ENCODE results near the gene SLC22A16.

The SLC22A16 gene

GRCh38 chr6:110432285-110432900, 44.0 kb downstream of the SLC22A16 start:
- no peak for DNase-seq (ENCODE audit: low read depth)
- TF ChIP-seq, protein P1, sequence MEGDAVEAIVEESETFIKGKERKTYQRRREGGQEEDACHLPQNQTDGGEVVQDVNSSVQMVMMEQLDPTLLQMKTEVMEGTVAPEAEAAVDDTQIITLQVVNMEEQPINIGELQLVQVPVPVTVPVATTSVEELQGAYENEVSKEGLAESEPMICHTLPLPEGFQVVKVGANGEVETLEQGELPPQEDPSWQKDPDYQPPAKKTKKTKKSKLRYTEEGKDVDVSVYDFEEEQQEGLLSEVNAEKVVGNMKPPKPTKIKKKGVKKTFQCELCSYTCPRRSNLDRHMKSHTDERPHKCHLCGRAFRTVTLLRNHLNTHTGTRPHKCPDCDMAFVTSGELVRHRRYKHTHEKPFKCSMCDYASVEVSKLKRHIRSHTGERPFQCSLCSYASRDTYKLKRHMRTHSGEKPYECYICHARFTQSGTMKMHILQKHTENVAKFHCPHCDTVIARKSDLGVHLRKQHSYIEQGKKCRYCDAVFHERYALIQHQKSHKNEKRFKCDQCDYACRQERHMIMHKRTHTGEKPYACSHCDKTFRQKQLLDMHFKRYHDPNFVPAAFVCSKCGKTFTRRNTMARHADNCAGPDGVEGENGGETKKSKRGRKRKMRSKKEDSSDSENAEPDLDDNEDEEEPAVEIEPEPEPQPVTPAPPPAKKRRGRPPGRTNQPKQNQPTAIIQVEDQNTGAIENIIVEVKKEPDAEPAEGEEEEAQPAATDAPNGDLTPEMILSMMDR (conservative IDR thresholded peaks at IDR 0.05; ENCODE audit: low read depth, low read length): no peak
- no peak overlapping the region for H3K4me3 ChIP-seq (ENCODE audit: low read length)

GRCh38 chr6:110430741-110431140, 45.7 kb downstream of the SLC22A16 start:
- no peak for DNase-seq (ENCODE audit: low read depth)
- TF ChIP-seq, protein P1 (conservative IDR thresholded peaks at IDR 0.05; ENCODE audit: low read depth, low read length): no peak
- H3K4me3 ChIP-seq (ENCODE audit: low read length): no peak overlapping the region

DNA sequence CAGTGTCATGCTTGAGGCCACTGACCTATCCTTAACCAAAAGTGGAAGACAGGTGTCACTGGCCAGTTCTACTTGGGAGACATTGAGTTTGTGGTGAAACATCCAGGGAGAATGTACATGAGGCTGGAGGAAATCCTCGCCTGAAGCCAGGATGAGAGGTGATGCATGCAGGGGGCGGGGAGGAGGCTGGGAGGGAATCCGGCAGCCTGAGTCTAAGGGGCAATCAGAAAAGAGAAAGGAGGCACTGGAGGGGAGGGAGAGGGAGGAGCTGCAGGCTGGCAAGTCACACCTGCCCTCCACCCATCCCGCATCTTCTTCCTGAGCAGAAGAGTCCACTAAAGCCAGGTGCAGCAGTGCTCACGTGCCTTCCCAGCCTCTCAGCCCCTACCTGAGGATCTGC, 46.2 kb downstream of the SLC22A16 start:
- TF ChIP-seq, protein P1 (conservative IDR thresholded peaks at IDR 0.05; ENCODE audit: low read depth, low read length): no peak
- DNase-seq (ENCODE audit: low read depth): no peak
- no peak overlapping the region for H3K4me3 ChIP-seq (ENCODE audit: low read length)

DNA sequence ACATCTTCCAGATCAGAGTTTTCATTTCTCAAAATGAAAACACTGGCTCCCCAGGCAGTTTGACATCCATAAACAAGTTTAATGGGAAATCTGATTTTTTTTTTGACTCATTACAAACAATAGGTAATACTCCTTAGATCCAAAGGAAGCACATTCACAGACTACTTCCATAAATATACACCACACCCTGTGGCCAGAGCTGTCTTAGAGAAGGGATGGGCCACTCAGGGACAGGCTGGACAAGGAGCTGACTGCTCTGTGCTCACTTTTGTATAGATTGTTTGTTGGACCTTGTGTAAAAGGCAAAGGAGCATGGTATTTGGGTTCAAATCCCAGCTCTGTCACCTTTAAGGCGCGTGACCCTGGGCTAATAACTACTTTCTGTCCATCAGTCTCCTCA, 48.3 kb downstream of the SLC22A16 start:
- TF ChIP-seq, protein P1 (conservative IDR thresholded peaks at IDR 0.05; ENCODE audit: low read depth, low read length): no peak
- DNase-seq (ENCODE audit: low read depth): no peak
- H3K4me3 ChIP-seq (ENCODE audit: low read length): no peak overlapping the region

DNA sequence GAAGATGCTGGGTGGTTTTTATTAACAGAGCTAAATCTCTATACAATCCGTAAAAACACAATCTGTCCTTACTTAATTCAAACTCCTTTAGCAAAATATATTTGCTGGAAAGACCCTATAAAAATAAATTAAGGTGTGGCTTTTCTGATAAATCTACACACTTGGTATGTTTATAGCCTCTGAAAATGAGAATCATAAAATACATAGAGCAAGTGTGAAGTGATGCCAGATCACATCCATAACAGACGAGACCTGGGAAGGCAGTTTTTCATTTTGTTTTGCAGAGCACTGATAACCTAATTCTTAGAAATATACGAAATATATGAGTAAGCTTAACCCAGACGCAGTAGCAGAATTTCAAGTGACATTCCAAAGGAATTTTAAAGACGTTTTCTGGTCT, 50.6 kb downstream of the SLC22A16 start:
- H3K4me3 ChIP-seq (ENCODE audit: low read length): no peak overlapping the region
- TF ChIP-seq, protein P1 (conservative IDR thresholded peaks at IDR 0.05; ENCODE audit: low read depth, low read length): no peak
- no peak for DNase-seq (ENCODE audit: low read depth)

DNA sequence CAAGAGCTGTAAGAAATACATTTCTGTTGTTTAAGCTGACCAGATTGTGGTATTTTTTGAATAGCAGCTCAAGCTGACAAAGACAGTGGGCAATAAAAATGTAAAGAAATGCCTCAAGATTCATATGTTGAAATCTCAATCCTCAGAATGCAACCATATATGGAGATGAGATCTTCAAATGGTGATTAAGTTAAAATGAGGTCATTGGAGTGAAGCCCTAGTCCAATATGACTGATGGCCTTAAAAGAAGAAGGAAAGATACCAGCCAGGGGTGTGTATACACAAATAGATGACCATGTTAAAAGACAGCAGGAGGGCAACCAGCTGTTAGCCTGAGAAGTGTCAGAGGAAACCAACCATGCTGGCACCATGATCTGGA, 54.0 kb downstream of the SLC22A16 start:
- H3K4me3 ChIP-seq (ENCODE audit: low read length): no peak overlapping the region
- TF ChIP-seq, protein P1 (conservative IDR thresholded peaks at IDR 0.05; ENCODE audit: low read depth, low read length): no peak
- no peak for DNase-seq (ENCODE audit: low read depth)

GRCh38 chr6:110421749-110422443, 54.5 kb downstream of the SLC22A16 start:
- TF ChIP-seq, protein P1 (conservative IDR thresholded peaks at IDR 0.05; ENCODE audit: low read depth, low read length): no peak
- DNase-seq (ENCODE audit: low read depth): no peak
- no peak overlapping the region for H3K4me3 ChIP-seq (ENCODE audit: low read length)

All from retinal pigment epithelial cell (primary cell).